Measurements from ENCODE around the gene GALNT15. TPM values are rescaled to one million over a fixed set of nuclear protein-coding genes. Genes with fewer than 3 reads are reported as not detected.

The GALNT15 gene
- polyA plus RNA-seq, 1 experiment = 5.4 TPM

DNA sequence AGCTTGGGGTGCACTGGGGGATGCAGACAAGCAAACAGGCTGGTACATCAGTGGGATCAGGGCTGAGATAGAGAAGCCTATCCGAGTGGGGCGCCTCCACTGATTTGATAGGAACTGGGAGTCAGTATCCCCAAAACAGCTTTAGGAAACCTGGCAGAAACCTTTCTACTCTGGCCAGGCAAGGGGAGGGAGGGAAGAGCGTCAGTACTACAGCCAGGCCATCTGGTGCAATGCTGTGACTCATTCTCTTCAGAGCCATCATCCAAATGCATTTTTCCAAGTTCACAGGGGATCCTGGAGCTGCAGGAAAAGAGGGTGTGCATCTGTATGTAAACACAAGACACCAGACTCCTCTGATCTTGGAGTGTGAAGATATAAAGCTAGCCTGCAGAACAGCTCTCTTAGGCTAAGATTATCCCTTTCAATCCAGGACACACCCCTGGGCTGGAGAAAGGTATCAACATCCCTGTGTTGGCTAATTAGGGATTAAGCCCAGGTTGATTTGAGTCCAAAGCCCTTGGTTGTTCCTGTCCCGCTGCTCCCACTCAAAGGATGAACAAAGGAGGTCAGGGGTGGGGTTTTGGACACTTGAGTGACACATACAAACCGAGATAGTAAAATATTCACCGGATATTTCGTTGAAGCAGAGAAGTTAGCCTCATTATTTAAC, 9.3 kb downstream of the GALNT15 start:
- CTCF ChIA-PET = interaction anchor here (0.6 to 4.8 kb wide), 4 partner anchors 60 to 1181 kb away, joined by 3 to 34 read pairs (median 3); no protein-coding TSS in a partner anchor
- H3K4me3 ChIP-seq (ENCODE audit: low read depth, low read length) = no peak overlapping the region
- H3K36me3 ChIP-seq (ENCODE audit: control insufficient read depth, insufficient read depth, low read length) = no peaks in the 10 kb centered on the region
- POLR2A ChIA-PET = no interaction called here
- TF ChIP-seq, protein P1, sequence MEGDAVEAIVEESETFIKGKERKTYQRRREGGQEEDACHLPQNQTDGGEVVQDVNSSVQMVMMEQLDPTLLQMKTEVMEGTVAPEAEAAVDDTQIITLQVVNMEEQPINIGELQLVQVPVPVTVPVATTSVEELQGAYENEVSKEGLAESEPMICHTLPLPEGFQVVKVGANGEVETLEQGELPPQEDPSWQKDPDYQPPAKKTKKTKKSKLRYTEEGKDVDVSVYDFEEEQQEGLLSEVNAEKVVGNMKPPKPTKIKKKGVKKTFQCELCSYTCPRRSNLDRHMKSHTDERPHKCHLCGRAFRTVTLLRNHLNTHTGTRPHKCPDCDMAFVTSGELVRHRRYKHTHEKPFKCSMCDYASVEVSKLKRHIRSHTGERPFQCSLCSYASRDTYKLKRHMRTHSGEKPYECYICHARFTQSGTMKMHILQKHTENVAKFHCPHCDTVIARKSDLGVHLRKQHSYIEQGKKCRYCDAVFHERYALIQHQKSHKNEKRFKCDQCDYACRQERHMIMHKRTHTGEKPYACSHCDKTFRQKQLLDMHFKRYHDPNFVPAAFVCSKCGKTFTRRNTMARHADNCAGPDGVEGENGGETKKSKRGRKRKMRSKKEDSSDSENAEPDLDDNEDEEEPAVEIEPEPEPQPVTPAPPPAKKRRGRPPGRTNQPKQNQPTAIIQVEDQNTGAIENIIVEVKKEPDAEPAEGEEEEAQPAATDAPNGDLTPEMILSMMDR (IDR thresholded peaks at IDR 0.05; ENCODE audit: insufficient read depth, low read depth, low read length) = no peak
- peak; percentile 68 for DNase-seq (ENCODE audit: low read depth)
- H3K27me3 ChIP-seq (ENCODE audit: control insufficient read depth, insufficient read depth, low read length) = no peaks in the 10 kb centered on the region

DNA sequence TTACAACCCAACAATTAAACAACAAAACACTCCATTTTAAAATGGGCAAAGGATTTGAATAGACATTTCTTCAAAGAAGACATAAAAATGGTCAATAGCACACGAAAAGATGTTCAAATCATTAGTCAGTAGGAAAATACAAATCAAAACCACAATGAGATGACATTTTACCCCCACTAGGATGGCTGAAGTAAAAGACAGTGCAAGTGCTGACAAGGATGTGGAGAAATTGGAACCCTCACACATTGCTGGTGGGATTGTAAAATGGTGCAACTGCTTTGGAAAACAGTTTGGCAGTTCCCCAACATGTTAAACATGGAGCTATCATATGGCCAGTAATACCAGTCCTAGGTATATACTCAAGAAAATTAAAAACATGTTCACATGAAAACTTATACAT, 11.6 kb downstream of the GALNT15 start:
- Histone ChIP-seq H3K4me3 (ENCODE audit: low read depth, low read length) (no peak overlapping the region), H3K27me3 (ENCODE audit: control insufficient read depth, insufficient read depth, low read length) (no peaks in the 10 kb centered on the region), H3K36me3 (ENCODE audit: control insufficient read depth, insufficient read depth, low read length) (no peaks in the 10 kb centered on the region)
- no peak for DNase-seq (ENCODE audit: low read depth)
- TF ChIP-seq, protein P1 (IDR thresholded peaks at IDR 0.05; ENCODE audit: insufficient read depth, low read depth, low read length) = no peak
- ChIA-PET CTCF (interaction anchor here (0.8 kb wide), 1 partner anchor 118 kb away, joined by 3 read pairs; no protein-coding TSS in a partner anchor), POLR2A (interaction anchor here (0.7 kb wide), 1 partner anchor 46 kb away, joined by 5 read pairs; no protein-coding TSS in a partner anchor)

DNA sequence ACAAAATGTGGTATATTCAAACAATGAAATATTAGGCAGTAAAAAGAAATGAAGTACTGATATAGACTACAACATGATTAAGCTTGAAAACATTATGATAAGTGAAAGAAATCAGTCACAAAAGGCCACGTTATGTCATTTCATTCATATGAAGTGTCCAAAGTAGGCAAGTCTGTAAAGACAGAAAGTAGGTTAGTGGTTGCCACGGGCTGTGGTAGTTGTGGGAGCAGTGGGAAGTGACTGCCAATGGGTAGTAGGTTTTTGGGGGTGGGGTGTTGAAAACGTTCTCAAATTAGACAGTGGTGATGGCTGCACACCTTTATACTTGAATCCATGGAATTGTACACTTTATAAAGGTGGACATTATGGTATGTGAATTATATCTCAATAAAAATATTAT, 12.1 kb downstream of the GALNT15 start:
- Histone ChIP-seq H3K36me3 (ENCODE audit: control insufficient read depth, insufficient read depth, low read length) (no peaks in the 10 kb centered on the region), H3K4me3 (ENCODE audit: low read depth, low read length) (no peak overlapping the region), H3K27me3 (ENCODE audit: control insufficient read depth, insufficient read depth, low read length) (no peaks in the 10 kb centered on the region)
- TF ChIP-seq, protein P1 (IDR thresholded peaks at IDR 0.05; ENCODE audit: insufficient read depth, low read depth, low read length) = no peak
- DNase-seq (ENCODE audit: low read depth) = no peak
- CTCF ChIA-PET = no interaction called here
- POLR2A ChIA-PET = no interaction called here

DNA sequence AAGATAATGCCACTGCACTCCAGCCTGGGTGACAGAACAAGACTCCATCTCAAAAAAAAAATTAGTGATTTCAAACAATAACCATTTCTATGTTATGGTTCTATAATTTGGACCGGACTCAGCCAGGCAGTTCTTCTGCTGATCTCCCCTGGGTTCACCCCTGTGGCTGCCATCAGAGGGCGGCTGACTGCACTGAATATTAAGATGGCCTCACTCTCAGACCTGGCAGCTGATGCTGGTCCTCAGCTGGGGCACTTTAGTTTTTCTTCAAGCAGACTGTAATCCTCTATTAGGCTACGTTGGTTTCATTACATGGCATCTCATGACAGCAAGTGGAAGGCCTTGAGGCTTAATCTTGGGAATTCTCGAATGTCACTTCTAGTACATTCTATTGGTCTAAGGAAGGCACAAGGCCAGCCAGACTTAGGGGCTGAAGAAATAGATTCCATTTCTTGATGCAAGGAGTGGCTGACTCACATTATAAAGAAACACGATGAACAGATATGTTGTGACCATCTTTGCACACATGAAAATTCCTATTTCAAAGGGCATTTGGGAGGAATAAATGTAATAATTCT, 12.8 kb downstream of the GALNT15 start:
- H3K27me3 ChIP-seq (ENCODE audit: control insufficient read depth, insufficient read depth, low read length) = no peaks in the 10 kb centered on the region
- TF ChIP-seq, protein P1 (IDR thresholded peaks at IDR 0.05; ENCODE audit: insufficient read depth, low read depth, low read length) = no peak
- DNase-seq (ENCODE audit: low read depth) = no peak
- no peak overlapping the region for H3K4me3 ChIP-seq (ENCODE audit: low read depth, low read length)
- no peaks in the 10 kb centered on the region for H3K36me3 ChIP-seq (ENCODE audit: control insufficient read depth, insufficient read depth, low read length)
- POLR2A ChIA-PET = no interaction called here
- CTCF ChIA-PET = no interaction called here

DNA sequence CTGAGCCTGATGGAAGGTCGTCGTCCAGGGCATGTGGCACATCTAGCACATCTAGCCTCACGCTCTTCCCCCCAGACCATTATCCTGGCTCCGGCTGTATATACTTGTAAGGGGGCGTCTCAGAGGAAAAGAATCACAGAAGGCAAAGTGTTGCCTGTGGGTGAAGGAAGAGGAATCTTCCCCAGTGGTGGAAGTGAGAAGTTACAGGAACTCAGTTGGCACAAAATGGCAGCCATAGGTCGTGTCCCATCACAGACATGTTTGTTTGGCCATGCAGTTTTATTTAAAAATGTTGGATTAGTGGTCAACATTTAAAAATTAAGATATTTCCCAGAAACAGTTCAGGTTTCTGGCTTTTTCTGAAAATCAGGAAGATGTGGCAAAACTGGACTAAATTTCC, 13.6 kb downstream of the GALNT15 start:
- TF ChIP-seq, protein P1 (IDR thresholded peaks at IDR 0.05; ENCODE audit: insufficient read depth, low read depth, low read length) = no peak
- H3K36me3 ChIP-seq (ENCODE audit: control insufficient read depth, insufficient read depth, low read length) = no peaks in the 10 kb centered on the region
- ChIA-PET CTCF (interaction anchor here (1.2 to 1.4 kb wide), 2 partner anchors 10 to 129 kb away, joined by 3 to 4 read pairs; no protein-coding TSS in a partner anchor), POLR2A (no interaction called here)
- H3K4me3 ChIP-seq (ENCODE audit: low read depth, low read length) = no peak overlapping the region
- no peak for DNase-seq (ENCODE audit: low read depth)
- H3K27me3 ChIP-seq (ENCODE audit: control insufficient read depth, insufficient read depth, low read length) = no peaks in the 10 kb centered on the region

Measured in BJ (cell line).